H1 (cell line): ENCODE results near the gene MBNL1. TPM values are rescaled to one million over a fixed set of nuclear protein-coding genes. Genes with fewer than 3 reads are reported as not detected.

Experiments
- CTCF ChIA-PET: fragments of 300-600 bp; sonication (Branson Sonifier 250); formaldehyde crosslinking; loops from one replicate; lab custom pipeline; 2021; ENCODE audit not compliant: partially characterized antibody; lab: Charles Lee
- POLR2A ChIA-PET: fragments of 300-600 bp; sonication (Branson Sonifier 250); formaldehyde crosslinking; loops from one replicate; lab custom pipeline; 2021; ENCODE audit warnings: inconsistent platforms; ENCODE audit not compliant: partially characterized antibody; lab: Charles Lee
- DNase-seq, 2 experiments: peaks; one replicate each; pipeline versions ENCODE4 v3.0.0 to v3.0.0-alpha.2; 2010 to 2022; ENCODE audit warnings: low spot score in 2 of 2, low read depth in 1 of 2, mixed read lengths in 1 of 2
- FAIRE-seq: peaks from 2 replicates; lab custom pipeline; 2011; peaks lifted over from hg19 to GRCh38; lab: Jason Lieb, UNC
- H2AFZ ChIP-seq: 2 replicates; pipeline ENCODE4 v1.8.1; 2012; ENCODE audit warnings: low read length, inconsistent platforms
- H2AK5ac ChIP-seq: 2 replicates; pipeline ENCODE4 v1.6.1; 2013; ENCODE audit warnings: low read depth, low read length
- H2BK120ac ChIP-seq: replicated peaks from 2 replicates; pipeline ENCODE3; 2013; ENCODE audit warnings: low read depth, low read length, inconsistent platforms
- H2BK12ac ChIP-seq: 2 replicates; pipeline ENCODE4 v1.6.1; 2013; ENCODE audit warnings: low read depth, low read length
- H2BK15ac ChIP-seq: 2 replicates; pipeline ENCODE4 v1.6.1; 2013; ENCODE audit warnings: low read length
- H2BK20ac ChIP-seq: 2 replicates; pipeline ENCODE4 v1.6.1; 2013; ENCODE audit warnings: low read length
- H2BK5ac ChIP-seq: 2 replicates; pipeline ENCODE4 v1.6.1; 2013; ENCODE audit warnings: low read depth, low read length
- H3K14ac ChIP-seq: 2 replicates; pipeline ENCODE4 v1.6.1; 2013; ENCODE audit warnings: inconsistent platforms; ENCODE audit not compliant: insufficient read length
- H3K18ac ChIP-seq: 2 replicates; pipeline ENCODE4 v1.6.1; 2013; ENCODE audit warnings: low read length; ENCODE audit errors: extremely low read depth
- H3K23ac ChIP-seq: 2 replicates; pipeline ENCODE4 v1.6.1; 2013; ENCODE audit warnings: inconsistent platforms; ENCODE audit not compliant: insufficient read length
- H3K23me2 ChIP-seq: 2 replicates; pipeline ENCODE4 v1.6.1; 2013; ENCODE audit warnings: low read depth, low read length
- H3K27ac ChIP-seq: 2 replicates; pipeline ENCODE4 v1.6.1; 2011; ENCODE audit warnings: low read depth, low read length, inconsistent platforms
- H3K27me3 ChIP-seq, 4 experiments: replicated peaks in 1 of 4; 1 replicate in 1 of 4; 2 replicates in 3 of 4; pipeline versions ENCODE4 v1.6.1 to v1.8.1; 2011 to 2013; ENCODE audit warnings: low read length in 3 of 4, mild to moderate bottlenecking in 3 of 4, inconsistent platforms in 2 of 4, mixed read lengths in 2 of 4, moderate library complexity in 1 of 4; ENCODE audit not compliant: control insufficient read depth in 3 of 4, insufficient read depth in 3 of 4; ENCODE audit errors: extremely low read depth in 1 of 4
- H3K36me3 ChIP-seq, 4 experiments: 2 replicates each; pipeline versions ENCODE4 v1.6.1 to v1.8.1; 2011 to 2013; ENCODE audit warnings: mild to moderate bottlenecking in 4 of 4, low read length in 3 of 4, moderate library complexity in 2 of 4, control low read depth in 1 of 4, inconsistent platforms in 1 of 4; ENCODE audit not compliant: insufficient read depth in 4 of 4, control insufficient read depth in 2 of 4
- H3K4ac ChIP-seq: replicated peaks from 2 replicates; pipeline ENCODE3; 2013; ENCODE audit warnings: low read length, low read depth, mixed read lengths, inconsistent platforms; ENCODE audit not compliant: insufficient read length
- H3K4me1 ChIP-seq, 4 experiments: replicated peaks in 1 of 4; 1 replicate in 1 of 4; 2 replicates in 3 of 4; pipeline versions ENCODE4 v1.6.1 to v1.8.1; 2011 to 2013; ENCODE audit warnings: low read length in 3 of 4, inconsistent platforms in 2 of 4, mixed read lengths in 1 of 4; ENCODE audit not compliant: insufficient read depth in 4 of 4, control insufficient read depth in 3 of 4
- H3K4me2 ChIP-seq, 2 experiments: 2 replicates each; pipeline versions ENCODE4 v1.6.1 to v1.8.1; 2011 to 2013; ENCODE audit warnings: low read depth in 2 of 2, low read length in 2 of 2, control low read depth in 1 of 2, inconsistent platforms in 1 of 2, mild to moderate bottlenecking in 1 of 2; ENCODE audit not compliant: insufficient read depth in 1 of 2
- H3K4me3 ChIP-seq, 4 experiments: fragments of 200-600, 300-600 bp in 1 of 4; sonication (generic), shearing (Covaris generic), sonication (Bioruptor Twin) in 1 of 4; 2 replicates each; pipeline versions ENCODE4 v1.5.1 to v1.8.1; 2011 to 2016; ENCODE audit warnings: low read length in 4 of 4, low read depth in 3 of 4, control low read depth in 2 of 4, inconsistent platforms in 2 of 4, mild to moderate bottlenecking in 2 of 4, mixed read lengths in 1 of 4, moderate library complexity in 1 of 4; ENCODE audit not compliant: insufficient read depth in 2 of 4; ENCODE audit errors: extremely low read depth in 1 of 4
- H3K56ac ChIP-seq: replicated peaks from 2 replicates; pipeline ENCODE3; 2013; ENCODE audit warnings: low read depth, mild to moderate bottlenecking, mixed read lengths, low read length, inconsistent platforms; ENCODE audit not compliant: insufficient read length
- H3K79me1 ChIP-seq: 2 replicates; pipeline ENCODE4 v1.6.1; 2013; ENCODE audit warnings: low read depth, low read length, control low read depth
- H3K79me2 ChIP-seq, 2 experiments: 2 replicates each; pipeline versions ENCODE4 v1.6.1 to v1.8.1; 2012 to 2013; ENCODE audit warnings: low read length in 2 of 2, mild to moderate bottlenecking in 2 of 2, inconsistent platforms in 1 of 2; ENCODE audit not compliant: insufficient read depth in 2 of 2, control insufficient read depth in 1 of 2
- H3K9ac ChIP-seq, 4 experiments: replicated peaks in 1 of 4; 1 replicate in 1 of 4; 2 replicates in 3 of 4; pipeline versions ENCODE4 v1.6.1 to v1.8.1; 2011 to 2013; ENCODE audit warnings: low read depth in 3 of 4, low read length in 3 of 4, control low read depth in 2 of 4, mild to moderate bottlenecking in 2 of 4, moderate library complexity in 2 of 4, inconsistent platforms in 1 of 4; ENCODE audit errors: extremely low read depth in 1 of 4
- H3K9me3 ChIP-seq, 2 experiments: 2 replicates each; pipeline versions ENCODE4 v1.6.1 to v1.8.1; 2012 to 2013; ENCODE audit warnings: mild to moderate bottlenecking in 2 of 2, moderate library complexity in 2 of 2, control low read depth in 1 of 2, inconsistent platforms in 1 of 2, low read depth in 1 of 2, low read length in 1 of 2, mixed read lengths in 1 of 2; ENCODE audit not compliant: insufficient read depth in 2 of 2
- H4K20me1 ChIP-seq, 2 experiments: replicated peaks in 1 of 2; 2 replicates each; pipeline versions ENCODE3 to v1.8.1; 2011 to 2013; ENCODE audit warnings: inconsistent platforms in 2 of 2, low read length in 2 of 2, mild to moderate bottlenecking in 1 of 2; ENCODE audit not compliant: insufficient read depth in 2 of 2, control insufficient read depth in 1 of 2
- H4K5ac ChIP-seq: 2 replicates; pipeline ENCODE4 v1.6.1; 2013; ENCODE audit warnings: low read length, low read depth, mixed read lengths, inconsistent platforms; ENCODE audit not compliant: insufficient read length
- H4K8ac ChIP-seq: 2 replicates; pipeline ENCODE4 v1.8.0; 2013; ENCODE audit warnings: mild to moderate bottlenecking, moderate library complexity, low read length, inconsistent platforms; ENCODE audit not compliant: insufficient read depth; ENCODE audit errors: extremely low read depth
- H4K91ac ChIP-seq: replicated peaks from 2 replicates; pipeline ENCODE3; 2013; ENCODE audit warnings: low read length, mixed read lengths, inconsistent platforms; ENCODE audit not compliant: insufficient read length
- CREB1 ChIP-seq: IDR thresholded peaks from 2 replicates; pipeline ENCODE4 v1.6.1; 2012; ENCODE audit warnings: inconsistent platforms
- WGBS, 2 experiments: shearing (Covaris generic) in 1 of 2; methylation state at CpG; one replicate each; pipeline versions ENCODE4 v1.1.6 to v1.1.7; 2013 to 2015; ENCODE audit warnings: low lambda C conversion rate in 2 of 2, mixed read lengths in 2 of 2, inconsistent platforms in 1 of 2, low coverage in 1 of 2, missing lambda C conversion rate in 1 of 2; ENCODE audit not compliant: insufficient replicate concordance in 2 of 2, insufficient coverage in 1 of 2, insufficient read length in 1 of 2; ENCODE audit errors: extremely low coverage in 1 of 2, missing lambda C conversion rate in 1 of 2; 5-methylcytosine and 5-hydroxymethylcytosine counted together
- polyA plus RNA-seq, 7 experiments: library from polyadenylated mRNA; depleted of rRNA in 3 of 7; stranded (reverse) in 5 of 7; unstranded in 2 of 7; fragments of >200 nt in 5 of 7; fragments of 200-250 nt in 2 of 7; gene quantifications; 1 replicate in 5 of 7; 2 replicates in 1 of 7; 4 replicates in 1 of 7; pipeline versions ENCODE4 v1.2.1 to v1.2.3, GENCODE V29; 2011 to 2013; ENCODE audit warnings: missing spikeins in 2 of 7, mixed read lengths in 2 of 7
- total RNA-seq: library from RNA; stranded (reverse); fragmentation: NEBNext Ultra II Directional; extraction: Animal tissue kit (Norgen Biotek cat#: 25700); gene quantifications from 2 replicates; pipeline ENCODE4 v1.2.1, GENCODE V29; 2021
- TF ChIP-seq, protein P1 (sequence below): IDR thresholded peaks from 2 replicates; pipeline ENCODE4 v1.6.1; 2011; ENCODE audit warnings: low read depth, mild to moderate bottlenecking, low read length; ENCODE audit not compliant: insufficient read depth
- TF ChIP-seq, protein P2 (sequence below), 3 experiments: IDR thresholded peaks; 1 replicate in 2 of 3; 2 replicates in 1 of 3; pipeline versions ENCODE4 v1.5.1 to v1.6.1; 2011; ENCODE audit warnings: low read length in 3 of 3, mild to moderate bottlenecking in 3 of 3, inconsistent platforms in 2 of 3, low read depth in 1 of 3, moderate library complexity in 1 of 3; ENCODE audit not compliant: insufficient read depth in 1 of 3; ENCODE audit errors: control extremely low read depth in 1 of 3

The MBNL1 gene
- total and polyA plus RNA-seq, 2 of the 8 experiments (the other 6 are each of a cell fraction or from before 2014, with no cell fraction given): 5.0 to 16.4 TPM

DNA sequence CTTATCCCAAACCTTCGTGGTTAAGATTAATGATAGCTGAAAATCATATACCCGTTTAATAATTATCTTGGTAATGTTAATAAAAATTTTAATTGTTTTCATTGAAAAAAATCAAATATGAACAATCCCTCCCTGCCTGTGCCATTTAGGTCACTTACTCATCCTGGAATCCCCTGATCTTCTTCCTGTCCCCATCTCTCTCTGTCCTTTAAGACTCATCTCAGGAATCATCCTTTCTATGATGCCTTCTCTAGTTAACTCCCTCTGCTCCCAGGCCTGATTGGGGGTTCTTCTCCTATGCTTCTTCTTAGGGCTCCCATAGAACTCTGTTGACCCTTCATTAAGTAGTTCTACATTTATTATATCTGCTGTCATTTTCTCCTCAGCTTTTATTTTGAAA is 91.6 kb downstream of the MBNL1 start:
- FAIRE-seq (no peak), DNase-seq (no peak)
- H3K23me2 ChIP-seq: no peaks in the 10 kb centered on the region
- no peak overlapping the region for H2BK120ac ChIP-seq
- H3K27ac ChIP-seq: no peak overlapping the region
- H3K14ac ChIP-seq: no peak overlapping the region
- no peak overlapping the region for H3K9ac ChIP-seq
- H2AK5ac ChIP-seq: no peak overlapping the region
- H3K9me3 ChIP-seq: no peaks in the 10 kb centered on the region
- no peak overlapping the region for H3K18ac ChIP-seq
- H2BK5ac ChIP-seq: no peak overlapping the region
- H3K36me3 ChIP-seq: no peaks in the 10 kb centered on the region
- TF ChIP-seq CREB1: no peak
- TF ChIP-seq, protein P1, sequence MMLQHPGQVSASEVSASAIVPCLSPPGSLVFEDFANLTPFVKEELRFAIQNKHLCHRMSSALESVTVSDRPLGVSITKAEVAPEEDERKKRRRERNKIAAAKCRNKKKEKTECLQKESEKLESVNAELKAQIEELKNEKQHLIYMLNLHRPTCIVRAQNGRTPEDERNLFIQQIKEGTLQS: no peak
- TF ChIP-seq, protein P2, sequence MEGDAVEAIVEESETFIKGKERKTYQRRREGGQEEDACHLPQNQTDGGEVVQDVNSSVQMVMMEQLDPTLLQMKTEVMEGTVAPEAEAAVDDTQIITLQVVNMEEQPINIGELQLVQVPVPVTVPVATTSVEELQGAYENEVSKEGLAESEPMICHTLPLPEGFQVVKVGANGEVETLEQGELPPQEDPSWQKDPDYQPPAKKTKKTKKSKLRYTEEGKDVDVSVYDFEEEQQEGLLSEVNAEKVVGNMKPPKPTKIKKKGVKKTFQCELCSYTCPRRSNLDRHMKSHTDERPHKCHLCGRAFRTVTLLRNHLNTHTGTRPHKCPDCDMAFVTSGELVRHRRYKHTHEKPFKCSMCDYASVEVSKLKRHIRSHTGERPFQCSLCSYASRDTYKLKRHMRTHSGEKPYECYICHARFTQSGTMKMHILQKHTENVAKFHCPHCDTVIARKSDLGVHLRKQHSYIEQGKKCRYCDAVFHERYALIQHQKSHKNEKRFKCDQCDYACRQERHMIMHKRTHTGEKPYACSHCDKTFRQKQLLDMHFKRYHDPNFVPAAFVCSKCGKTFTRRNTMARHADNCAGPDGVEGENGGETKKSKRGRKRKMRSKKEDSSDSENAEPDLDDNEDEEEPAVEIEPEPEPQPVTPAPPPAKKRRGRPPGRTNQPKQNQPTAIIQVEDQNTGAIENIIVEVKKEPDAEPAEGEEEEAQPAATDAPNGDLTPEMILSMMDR (IDR thresholded peaks at IDR 0.05; ENCODE audit: control extremely low read depth in 1 of 3, insufficient read depth in 1 of 3, low read depth in 1 of 3, low read length in 3 of 3): no peak
- POLR2A ChIA-PET: interaction anchor here (1.2 kb wide), 1 partner anchor 92 kb away, joined by 3 read pairs; the partner anchor contains the start of gene MBNL1
- H3K4me2 ChIP-seq: no peak overlapping the region
- no peaks in the 10 kb centered on the region for H4K20me1 ChIP-seq
- H3K23ac ChIP-seq: no peak overlapping the region
- no peak overlapping the region for H2AFZ ChIP-seq
- peaks cover 0 to 27% of the 10 kb centered on the region in 2 experiments; a peak in 2 of 4 replicates for H3K79me2 ChIP-seq
- CTCF ChIA-PET: interaction anchor here (1.3 kb wide), 2 partner anchors 15 to 175 kb away, joined by 3 to 4 read pairs; no protein-coding TSS in a partner anchor
- H3K79me1 ChIP-seq: no peaks in the 10 kb centered on the region
- peaks cover 0 to 3% (median 0%) of the 10 kb centered on the region in 4 experiments; a peak in 1 of 7 replicates for H3K4me1 ChIP-seq
- no peak overlapping the region for H2BK20ac ChIP-seq
- no peak overlapping the region for H2BK12ac ChIP-seq
- no peak overlapping the region for H3K4ac ChIP-seq
- 94% methylated on average over 2 of the region's 2 CpGs; no CpG with 5 or more reads in 1 of the 2 experiments for WGBS, 2 experiments
- no peak overlapping the region for H2BK15ac ChIP-seq
- no peak overlapping the region for H4K8ac ChIP-seq
- no peak overlapping the region for H3K4me3 ChIP-seq
- no peaks in the 10 kb centered on the region for H3K27me3 ChIP-seq
- H4K5ac ChIP-seq: no peak overlapping the region
- H4K91ac ChIP-seq: no peak overlapping the region
- H3K56ac ChIP-seq: no peak overlapping the region
